Hepatic stellate cell (primary cell): Measurements from ENCODE around the gene AGFG2.

ENCODE experiments used
- DNase-seq: peaks from one replicate; pipeline ENCODE4 v3.0.0; 2011; ENCODE audit warnings: low spot score

Gene AGFG2

GRCh38 chr7:100612730-100613390 lies 73.9 kb downstream of the AGFG2 start:
- DNase-seq, result no peak

- DNase-seq, result no peak
Measured at GRCh38 chr7:100613412-100614175, 74.6 kb downstream of the AGFG2 start.

- no peak for DNase-seq
Measured at GRCh38 chr7:100614308-100614861, 75.4 kb downstream of the AGFG2 start.
